ENCODE data around the gene FLNB. TPM values are rescaled to one million over a fixed set of nuclear protein-coding genes. Genes with fewer than 3 reads are reported as not detected.
A peak's percentile ranks its signal among the peaks of the same experiment; 100 is the strongest.
"Not testable (repeated sequence)": the region's sequence is repeated elsewhere in the genome, so short reads cannot be mapped to it uniquely, and the experiment has no call there.

Gene FLNB
- total RNA-seq, 1 donor from 2014 or later, result 80.9 TPM

DNA sequence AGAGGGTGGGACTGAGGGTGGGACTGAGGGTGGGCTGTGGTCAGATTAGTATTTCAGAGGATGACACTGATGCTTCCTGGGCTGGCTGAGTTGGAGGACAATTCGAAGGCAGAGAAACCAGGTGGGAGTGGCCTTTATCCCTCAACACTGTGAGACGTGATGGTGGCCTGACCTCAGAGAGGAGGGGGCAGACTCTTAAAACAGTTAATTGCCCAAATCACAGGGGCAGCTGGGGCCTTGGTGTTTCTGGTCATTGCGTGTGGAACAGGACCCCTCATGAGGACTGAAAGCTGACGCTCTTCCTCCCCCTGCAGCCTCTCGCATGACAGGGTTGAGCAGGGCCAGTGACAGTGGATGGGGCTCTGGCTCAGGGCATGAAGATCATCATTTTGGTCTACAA, 183.8 kb downstream of the FLNB start:
- Histone ChIP-seq H3K4me3 (ENCODE audit: low read length in 3 of 3) (no peak overlapping the region), H3K9ac (ENCODE audit: low read depth in 1 of 3, low read length in 3 of 3) (no peak overlapping the region), H3K36me3 (ENCODE audit: control insufficient read depth in 3 of 3, insufficient read depth in 3 of 3, low read length in 3 of 3) (no peaks in the 10 kb centered on the region), H3K9me3 (ENCODE audit: control insufficient read depth in 3 of 3, low read length in 3 of 3) (no peaks in the 10 kb centered on the region), H3K27ac (ENCODE audit: low read depth, low read length) (no peak overlapping the region), H3K27me3 (ENCODE audit: control insufficient read depth in 3 of 3, insufficient read depth in 3 of 3, low read length in 3 of 3) (no peaks in the 10 kb centered on the region), H3K4me1 (ENCODE audit: control insufficient read depth in 3 of 3, insufficient read depth in 3 of 3, low read length in 3 of 3) (peaks cover 0 to 13% (median 2%) of the 10 kb centered on the region in 3 donors)

DNA sequence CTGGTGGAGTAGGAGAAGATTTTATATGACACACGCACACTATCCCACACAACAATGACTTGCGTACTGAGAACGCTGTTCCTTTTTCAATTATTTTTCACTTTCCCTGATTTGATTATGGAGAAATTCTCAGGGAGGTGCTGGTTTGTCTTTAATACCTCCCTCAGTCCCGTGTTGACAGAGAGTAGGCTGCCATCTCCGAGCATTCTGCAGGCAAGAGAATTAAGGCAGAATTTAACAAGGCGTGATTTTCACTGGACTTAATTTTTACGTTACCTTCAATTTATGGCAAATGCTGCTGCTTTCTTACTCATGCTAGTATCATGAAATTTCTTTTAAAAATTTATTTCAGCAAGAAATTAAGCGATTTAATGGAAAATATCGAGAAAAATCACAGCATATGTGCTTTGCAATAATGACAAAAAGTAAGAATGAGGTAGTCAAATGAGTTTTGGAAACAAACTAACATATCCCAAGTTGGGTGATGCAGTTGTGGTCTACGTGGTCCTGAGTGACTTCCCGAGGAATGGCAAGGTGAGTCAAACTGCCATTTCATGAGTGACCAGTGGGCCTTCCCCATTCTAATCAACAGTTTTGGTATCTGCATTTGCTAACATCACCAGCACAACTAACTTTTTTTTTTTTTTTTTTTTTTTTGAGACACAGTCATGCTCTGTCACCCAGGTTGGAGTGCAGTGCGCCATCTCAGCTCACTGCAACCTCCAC, 185.6 kb downstream of the FLNB start:
- H3K4me1 ChIP-seq (ENCODE audit: control insufficient read depth in 3 of 3, insufficient read depth in 3 of 3, low read length in 3 of 3), result peaks cover 0 to 10% (median 0%) of the 10 kb centered on the region in 3 donors
- no peaks in the 10 kb centered on the region for H3K9me3 ChIP-seq (ENCODE audit: control insufficient read depth in 3 of 3, low read length in 3 of 3)
- no peak overlapping the region for H3K9ac ChIP-seq (ENCODE audit: low read depth in 1 of 3, low read length in 3 of 3)
- H3K36me3 ChIP-seq (ENCODE audit: control insufficient read depth in 3 of 3, insufficient read depth in 3 of 3, low read length in 3 of 3), result no peaks in the 10 kb centered on the region
- H3K27ac ChIP-seq (ENCODE audit: low read depth, low read length), result no peak overlapping the region
- H3K27me3 ChIP-seq (ENCODE audit: control insufficient read depth in 3 of 3, insufficient read depth in 3 of 3, low read length in 3 of 3), result no peaks in the 10 kb centered on the region
- no peak overlapping the region for H3K4me3 ChIP-seq (ENCODE audit: low read length in 3 of 3)

- Histone ChIP-seq H3K27me3 (ENCODE audit: control insufficient read depth in 3 of 3, insufficient read depth in 3 of 3, low read length in 3 of 3) (no peaks in the 10 kb centered on the region), H3K9me3 (ENCODE audit: control insufficient read depth in 3 of 3, low read length in 3 of 3) (no peaks in the 10 kb centered on the region), H3K36me3 (ENCODE audit: control insufficient read depth in 3 of 3, insufficient read depth in 3 of 3, low read length in 3 of 3) (no peaks in the 10 kb centered on the region), H3K4me1 (ENCODE audit: control insufficient read depth in 3 of 3, insufficient read depth in 3 of 3, low read length in 3 of 3) (peaks cover 0 to 5% (median 5%) of the 10 kb centered on the region in 3 donors), H3K9ac (ENCODE audit: low read depth in 1 of 3, low read length in 3 of 3) (no peak overlapping the region), H3K27ac (ENCODE audit: low read depth, low read length) (peak overlapping the region; percentile 9), H3K4me3 (ENCODE audit: low read length in 3 of 3) (no peak overlapping the region)
Measured at GRCh38 chr3:58197588-58197987, 189.4 kb downstream of the FLNB start.

GRCh38 chr3:58198362-58198761, 190.1 kb downstream of the FLNB start:
- Histone ChIP-seq H3K27me3 (ENCODE audit: control insufficient read depth in 3 of 3, insufficient read depth in 3 of 3, low read length in 3 of 3) (peaks cover 0 to 3% (median 0%) of the 10 kb centered on the region in 3 donors), H3K9ac (ENCODE audit: low read depth in 1 of 3, low read length in 3 of 3) (no peak overlapping the region), H3K4me3 (ENCODE audit: low read length in 3 of 3) (no peak overlapping the region), H3K36me3 (ENCODE audit: control insufficient read depth in 3 of 3, insufficient read depth in 3 of 3, low read length in 3 of 3) (no peaks in the 10 kb centered on the region), H3K9me3 (ENCODE audit: control insufficient read depth in 3 of 3, low read length in 3 of 3) (no peaks in the 10 kb centered on the region), H3K4me1 (ENCODE audit: control insufficient read depth in 3 of 3, insufficient read depth in 3 of 3, low read length in 3 of 3) (peaks cover 0 to 5% (median 5%) of the 10 kb centered on the region in 3 donors), H3K27ac (ENCODE audit: low read depth, low read length) (peak overlapping the region; percentile 9)

DNA sequence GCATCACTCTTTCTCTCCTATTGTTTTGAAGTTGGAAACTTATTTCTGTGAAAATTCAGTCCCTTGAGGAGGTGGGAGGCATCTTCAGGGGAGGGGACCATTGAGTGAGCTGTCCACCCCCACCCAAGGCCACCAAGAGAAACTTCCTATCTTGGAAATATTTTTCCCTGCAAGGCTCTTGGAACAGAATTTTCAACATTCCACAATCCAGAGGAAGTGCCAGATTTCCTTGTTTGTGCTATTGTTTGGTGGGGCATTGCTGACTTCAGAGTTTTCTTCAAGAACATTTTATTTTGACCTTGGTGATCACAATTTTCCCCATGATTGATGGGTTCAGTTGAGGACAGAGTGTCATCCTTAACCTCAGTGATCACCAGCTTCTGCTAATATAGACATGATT, 190.6 kb downstream of the FLNB start:
- no peaks in the 10 kb centered on the region for H3K9me3 ChIP-seq (ENCODE audit: control insufficient read depth in 3 of 3, low read length in 3 of 3)
- H3K27me3 ChIP-seq (ENCODE audit: control insufficient read depth in 3 of 3, insufficient read depth in 3 of 3, low read length in 3 of 3), result peaks cover 0 to 3% (median 0%) of the 10 kb centered on the region in 3 donors
- H3K36me3 ChIP-seq (ENCODE audit: control insufficient read depth in 3 of 3, insufficient read depth in 3 of 3, low read length in 3 of 3), result no peaks in the 10 kb centered on the region
- no peak overlapping the region for H3K9ac ChIP-seq (ENCODE audit: low read depth in 1 of 3, low read length in 3 of 3)
- H3K4me3 ChIP-seq (ENCODE audit: low read length in 3 of 3), result no peak overlapping the region
- peak overlapping the region; percentile 9 for H3K27ac ChIP-seq (ENCODE audit: low read depth, low read length)
- peaks cover 0 to 5% (median 5%) of the 10 kb centered on the region in 3 donors for H3K4me1 ChIP-seq (ENCODE audit: control insufficient read depth in 3 of 3, insufficient read depth in 3 of 3, low read length in 3 of 3)

GRCh38 chr3:58200121-58200709, 192.0 kb downstream of the FLNB start:
- no peak overlapping the region for H3K27ac ChIP-seq (ENCODE audit: low read depth, low read length)
- no peak overlapping the region for H3K9ac ChIP-seq (ENCODE audit: low read depth in 1 of 3, low read length in 3 of 3)
- no peak overlapping the region for H3K4me3 ChIP-seq (ENCODE audit: low read length in 3 of 3)
- no peaks in the 10 kb centered on the region for H3K9me3 ChIP-seq (ENCODE audit: control insufficient read depth in 3 of 3, low read length in 3 of 3)
- no peaks in the 10 kb centered on the region for H3K36me3 ChIP-seq (ENCODE audit: control insufficient read depth in 3 of 3, insufficient read depth in 3 of 3, low read length in 3 of 3)
- peaks cover 0 to 5% (median 5%) of the 10 kb centered on the region in 3 donors for H3K4me1 ChIP-seq (ENCODE audit: control insufficient read depth in 3 of 3, insufficient read depth in 3 of 3, low read length in 3 of 3)
- peaks cover 0 to 3% (median 0%) of the 10 kb centered on the region in 3 donors for H3K27me3 ChIP-seq (ENCODE audit: control insufficient read depth in 3 of 3, insufficient read depth in 3 of 3, low read length in 3 of 3)

DNA sequence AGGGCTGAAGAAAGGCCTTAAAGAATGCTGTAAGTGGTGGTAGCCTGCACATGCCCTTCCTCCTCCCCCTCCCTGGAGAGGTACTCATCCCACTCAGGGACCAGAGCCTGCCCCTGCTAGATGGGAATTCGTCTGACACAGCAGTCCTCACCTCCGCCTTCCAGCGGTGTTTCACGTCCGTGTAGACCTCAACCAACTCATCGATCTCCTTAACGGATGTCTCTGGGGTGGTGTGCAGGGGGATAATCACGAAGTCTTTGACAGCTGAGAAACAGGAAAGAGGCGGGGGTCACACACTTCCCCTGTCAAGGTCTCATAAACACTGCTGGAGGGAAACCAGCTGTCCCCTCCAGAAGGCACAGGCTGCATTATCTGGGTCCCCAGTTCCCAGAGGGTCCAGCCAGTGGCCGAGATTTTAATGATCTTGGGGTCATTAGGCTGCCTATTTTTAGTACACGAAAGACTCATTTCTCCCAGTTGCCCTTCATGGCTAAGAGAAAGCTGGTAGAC, 192.7 kb downstream of the FLNB start:
- Histone ChIP-seq H3K9ac (ENCODE audit: low read depth in 1 of 3, low read length in 3 of 3) (no peak overlapping the region), H3K27me3 (ENCODE audit: control insufficient read depth in 3 of 3, insufficient read depth in 3 of 3, low read length in 3 of 3) (peaks cover 0 to 3% (median 0%) of the 10 kb centered on the region in 3 donors), H3K4me1 (ENCODE audit: control insufficient read depth in 3 of 3, insufficient read depth in 3 of 3, low read length in 3 of 3) (peaks cover 0 to 5% (median 5%) of the 10 kb centered on the region in 3 donors), H3K9me3 (ENCODE audit: control insufficient read depth in 3 of 3, low read length in 3 of 3) (no peaks in the 10 kb centered on the region), H3K36me3 (ENCODE audit: control insufficient read depth in 3 of 3, insufficient read depth in 3 of 3, low read length in 3 of 3) (no peaks in the 10 kb centered on the region), H3K4me3 (ENCODE audit: low read length in 3 of 3) (no peak overlapping the region), H3K27ac (ENCODE audit: low read depth, low read length) (no peak overlapping the region)

DNA sequence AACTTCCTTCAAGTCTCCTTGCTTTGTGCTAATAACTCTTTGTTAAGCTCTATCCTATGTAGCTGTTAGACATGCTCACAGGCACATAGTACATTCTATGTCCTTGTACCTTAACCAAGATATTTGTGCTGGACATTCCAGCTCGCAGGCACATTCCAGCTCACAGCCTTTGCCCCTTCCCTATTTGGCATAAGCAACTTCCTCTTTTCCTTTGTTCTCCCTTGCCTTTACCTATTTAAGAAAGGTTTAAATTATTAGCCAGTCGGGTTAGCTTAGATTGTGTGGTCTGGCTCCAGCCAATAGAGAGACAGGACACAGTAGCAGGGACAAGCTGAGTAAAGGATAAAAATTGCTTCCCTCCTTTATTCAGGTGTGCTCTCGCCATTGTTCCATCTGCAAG, 193.2 kb downstream of the FLNB start:
- H3K9ac ChIP-seq (ENCODE audit: low read depth in 1 of 3, low read length in 3 of 3); H3K27me3 ChIP-seq (ENCODE audit: control insufficient read depth in 3 of 3, insufficient read depth in 3 of 3, low read length in 3 of 3); H3K36me3 ChIP-seq (ENCODE audit: control insufficient read depth in 3 of 3, insufficient read depth in 3 of 3, low read length in 3 of 3); H3K27ac ChIP-seq (ENCODE audit: low read depth, low read length); H3K9me3 ChIP-seq (ENCODE audit: control insufficient read depth in 3 of 3, low read length in 3 of 3); H3K4me3 ChIP-seq (ENCODE audit: low read length in 3 of 3); H3K4me1 ChIP-seq (ENCODE audit: control insufficient read depth in 3 of 3, insufficient read depth in 3 of 3, low read length in 3 of 3): not testable (repeated sequence)

DNA sequence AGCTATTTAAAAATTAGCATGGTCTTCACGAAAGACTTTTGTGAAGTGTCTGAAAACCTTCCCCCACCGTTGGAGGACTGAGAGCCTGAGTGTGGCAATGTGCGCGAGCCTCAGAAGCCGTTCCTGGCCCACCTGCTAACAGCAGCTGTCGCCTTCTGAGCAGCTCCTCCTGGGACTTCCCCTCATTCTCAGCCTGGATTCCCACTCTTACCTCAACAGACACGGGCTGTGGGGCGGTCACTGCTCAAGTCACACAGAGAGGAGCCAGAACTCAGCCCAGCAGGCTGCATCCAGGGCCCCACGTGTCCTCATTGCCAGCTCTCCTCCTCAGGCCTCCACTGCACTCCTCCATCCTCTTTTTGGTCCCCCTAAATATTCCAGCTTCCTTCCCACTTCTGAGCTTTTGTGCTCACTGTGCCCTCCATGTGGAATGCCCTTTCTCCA, 194.7 kb downstream of the FLNB start:
- Histone ChIP-seq H3K4me3 (ENCODE audit: low read length in 3 of 3) (no peak overlapping the region), H3K36me3 (ENCODE audit: control insufficient read depth in 3 of 3, insufficient read depth in 3 of 3, low read length in 3 of 3) (no peaks in the 10 kb centered on the region), H3K4me1 (ENCODE audit: control insufficient read depth in 3 of 3, insufficient read depth in 3 of 3, low read length in 3 of 3) (peaks cover 0 to 5% (median 5%) of the 10 kb centered on the region in 3 donors), H3K9me3 (ENCODE audit: control insufficient read depth in 3 of 3, low read length in 3 of 3) (no peaks in the 10 kb centered on the region), H3K27me3 (ENCODE audit: control insufficient read depth in 3 of 3, insufficient read depth in 3 of 3, low read length in 3 of 3) (peaks cover 0 to 3% (median 0%) of the 10 kb centered on the region in 3 donors), H3K9ac (ENCODE audit: low read depth in 1 of 3, low read length in 3 of 3) (no peak overlapping the region), H3K27ac (ENCODE audit: low read depth, low read length) (no peak overlapping the region)

DNA sequence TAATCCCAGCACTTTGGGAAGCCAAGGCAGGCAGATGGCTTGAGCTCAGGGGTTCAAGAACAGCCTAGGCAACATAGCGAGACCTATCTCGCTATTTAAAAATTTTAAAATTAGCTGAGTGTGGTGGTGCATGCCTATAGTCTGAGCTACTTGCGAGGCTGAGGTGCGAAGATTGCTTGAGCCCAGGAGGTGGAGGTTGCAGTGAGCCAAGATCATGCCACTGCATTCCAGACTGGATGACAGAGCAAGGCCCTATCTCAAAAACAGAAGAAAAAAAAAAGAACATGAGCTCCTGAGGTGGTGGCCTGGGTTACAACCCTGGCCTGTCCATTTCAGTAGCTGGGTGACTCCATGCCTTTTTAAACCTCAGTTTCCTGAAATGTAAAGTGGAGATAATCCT, 195.3 kb downstream of the FLNB start:
- H3K4me3 ChIP-seq (ENCODE audit: low read length in 3 of 3), result no peak overlapping the region
- no peaks in the 10 kb centered on the region for H3K36me3 ChIP-seq (ENCODE audit: control insufficient read depth in 3 of 3, insufficient read depth in 3 of 3, low read length in 3 of 3)
- peaks cover 0 to 5% (median 5%) of the 10 kb centered on the region in 3 donors for H3K4me1 ChIP-seq (ENCODE audit: control insufficient read depth in 3 of 3, insufficient read depth in 3 of 3, low read length in 3 of 3)
- H3K27ac ChIP-seq (ENCODE audit: low read depth, low read length), result no peak overlapping the region
- no peak overlapping the region for H3K9ac ChIP-seq (ENCODE audit: low read depth in 1 of 3, low read length in 3 of 3)
- peaks cover 0 to 3% (median 0%) of the 10 kb centered on the region in 3 donors for H3K27me3 ChIP-seq (ENCODE audit: control insufficient read depth in 3 of 3, insufficient read depth in 3 of 3, low read length in 3 of 3)
- H3K9me3 ChIP-seq (ENCODE audit: control insufficient read depth in 3 of 3, low read length in 3 of 3), result no peaks in the 10 kb centered on the region

All from skeletal muscle tissue (tissue), 4 donors.